HepG2 (cell line): Measurements from ENCODE around the gene CCNYL1. TPM values are rescaled to one million over a fixed set of nuclear protein-coding genes. Genes with fewer than 3 reads are reported as not detected.

Source experiments
- ATAC-seq: fragments of 200-7000 bp; cut with Tn5 transposase; 3 replicates; pipeline ENCODE4 v1.9.1; 2020; ENCODE audit warnings: mild to moderate bottlenecking, moderate library complexity
- BruUV-seq: library from RNA; stranded (reverse); fragments of 400-500 nt; replicated peaks from 2 replicates; lab custom pipeline; 2021; lab: Mats Ljungman, UMichigan
- CTCF ChIA-PET: fragments of 300-600 bp; formaldehyde crosslinking; extraction: SDS; loops from one replicate; lab custom pipeline; 2021; ENCODE audit warnings: low total read pairs, inconsistent platforms, low intra/inter-chr PET ratio; lab: Yijun Ruan, JAX
- POLR2A ChIA-PET: fragments of 350-600 bp; sonication (Branson Sonifier 250); formaldehyde crosslinking; loops from one replicate; lab custom pipeline; 2020; ENCODE audit warnings: antibody characterized with exemption, inconsistent platforms; lab: Yijun Ruan, JAX
- DNase-seq: peaks from one replicate; pipeline ENCODE4 v3.0.0-alpha.2; 2015; ENCODE audit warnings: low spot score
- FAIRE-seq: peaks from 3 replicates; lab custom pipeline; 2011; peaks lifted over from hg19 to GRCh38; lab: Jason Lieb, UNC
- H2AFZ ChIP-seq: one replicate; pipeline ENCODE4 v1.6.1; 2011; ENCODE audit warnings: low read length, inconsistent platforms
- H3K27ac ChIP-seq: fragments of 300-600 bp; 3 replicates; pipeline ENCODE4 v1.8.0; 2011; ENCODE audit warnings: mixed run types, mild to moderate bottlenecking, mixed read lengths, low read length, inconsistent platforms; ENCODE audit not compliant: insufficient read depth; ENCODE audit errors: extremely low read length
- H3K27me3 ChIP-seq, 2 experiments: fragments of 200-600 bp in 1 of 2; 2 replicates in 1 of 2; 3 replicates in 1 of 2; pipeline versions ENCODE4 v1.6.0 to v1.8.0; 2011; ENCODE audit warnings: low read length in 2 of 2, mild to moderate bottlenecking in 2 of 2, moderate library complexity in 2 of 2, inconsistent platforms in 1 of 2; ENCODE audit not compliant: insufficient read depth in 2 of 2, control insufficient read depth in 1 of 2
- H3K36me3 ChIP-seq, 2 experiments: fragments of 200-600 bp in 1 of 2; replicated peaks in 1 of 2; 2 replicates in 1 of 2; 3 replicates in 1 of 2; pipeline versions ENCODE4 v1.5.1 to v1.8.0; 2011; ENCODE audit warnings: low read length in 2 of 2, inconsistent platforms in 1 of 2; ENCODE audit not compliant: insufficient read depth in 2 of 2, control insufficient read depth in 1 of 2
- H3K4me1 ChIP-seq: 2 replicates; pipeline ENCODE4 v1.5.1; 2012; ENCODE audit warnings: low read length, inconsistent platforms; ENCODE audit not compliant: insufficient read depth
- H3K4me2 ChIP-seq: 2 replicates; pipeline ENCODE4 v1.6.0; 2011; ENCODE audit warnings: low read depth, low read length, inconsistent platforms
- H3K4me3 ChIP-seq, 3 experiments: fragments of 200-600 bp in 1 of 3; sonication (generic), shearing (Covaris generic) in 1 of 3; replicated peaks in 1 of 3; 2 replicates each; pipeline ENCODE4 v1.5.1; 2011 to 2016; ENCODE audit warnings: low read length in 3 of 3, inconsistent platforms in 2 of 3, low read depth in 2 of 3, mild to moderate bottlenecking in 2 of 3, control low read depth in 1 of 3, mixed read lengths in 1 of 3; ENCODE audit not compliant: insufficient read depth in 1 of 3
- H3K79me2 ChIP-seq: one replicate; pipeline ENCODE4 v1.6.1; 2011; ENCODE audit warnings: low read length, inconsistent platforms; ENCODE audit not compliant: insufficient read depth
- H3K9ac ChIP-seq: 2 replicates; pipeline ENCODE4 v1.6.0; 2011; ENCODE audit warnings: mild to moderate bottlenecking, low read depth, low read length, inconsistent platforms; ENCODE audit not compliant: insufficient read depth
- H3K9me3 ChIP-seq: 2 replicates; pipeline ENCODE4 v1.5.1; 2012; ENCODE audit warnings: mild to moderate bottlenecking, low read length
- H4K20me1 ChIP-seq: 2 replicates; pipeline ENCODE4 v1.6.0; 2011; ENCODE audit warnings: inconsistent platforms, mild to moderate bottlenecking, low read length, moderate library complexity; ENCODE audit not compliant: insufficient read depth
- ATF3 ChIP-seq: sonication (generic); formaldehyde crosslinking; IDR thresholded peaks from 2 replicates; pipeline ENCODE4 v1.4.0; 2020; ENCODE audit warnings: missing genetic modification reagents
- ATF7 ChIP-seq, 2 experiments: fragments of 450-650 bp in 1 of 2; sonication (generic) in 1 of 2; formaldehyde crosslinking in 1 of 2; IDR thresholded peaks; 2 replicates each; pipeline versions ENCODE4 v1.4.0 to v1.6.1; 2016 to 2020; ENCODE audit warnings: antibody characterized with exemption in 1 of 2, mild to moderate bottlenecking in 1 of 2, missing genetic modification reagents in 1 of 2
- CBFB ChIP-seq: sonication (generic); formaldehyde crosslinking; IDR thresholded peaks from 2 replicates; pipeline ENCODE4 v1.4.0; 2020; ENCODE audit warnings: missing genetic modification reagents
- EEA1 ChIP-seq: sonication (generic); formaldehyde crosslinking; IDR thresholded peaks from 2 replicates; pipeline ENCODE4 v1.5.1; 2020; ENCODE audit warnings: mild to moderate bottlenecking, missing genetic modification reagents, borderline replicate concordance
- HDAC6 ChIP-seq: fragments of 200-600 bp; sonication (generic); IDR thresholded peaks from 2 replicates; pipeline ENCODE4 v1.7.0; 2017; ENCODE audit warnings: mild to moderate bottlenecking, antibody characterized with exemption, low read length, low read depth
- KDM6A ChIP-seq: IDR thresholded peaks from 2 replicates; pipeline ENCODE4 v1.6.1; 2016; ENCODE audit warnings: low read depth
- MAFF ChIP-seq: IDR thresholded peaks from 2 replicates; pipeline ENCODE4 v1.6.1; 2011; ENCODE audit warnings: low read depth, low read length, improper control_type of control experiment
- MTF1 ChIP-seq: sonication (generic); formaldehyde crosslinking; IDR thresholded peaks from 2 replicates; pipeline ENCODE4 v1.5.0; 2020; ENCODE audit warnings: missing genetic modification reagents
- NFE2L2 ChIP-seq: fragments of 150-350 bp; IDR thresholded peaks from 2 replicates; pipeline ENCODE4 v1.6.1; 2014; ENCODE audit warnings: low read length
- PLSCR1 ChIP-seq: sonication (generic); formaldehyde crosslinking; IDR thresholded peaks from 2 replicates; pipeline ENCODE4 v1.5.0; 2020; ENCODE audit warnings: missing genetic modification reagents, mild to moderate bottlenecking, borderline replicate concordance
- RBAK ChIP-seq: sonication (generic); formaldehyde crosslinking; IDR thresholded peaks from 2 replicates; pipeline ENCODE4 v1.5.1; 2020; ENCODE audit warnings: mild to moderate bottlenecking, missing genetic modification reagents
- SMARCC2 ChIP-seq: fragments of 450-650 bp; IDR thresholded peaks from 2 replicates; pipeline ENCODE4 v1.6.1; 2017; ENCODE audit warnings: antibody characterized with exemption, mild to moderate bottlenecking
- SRSF4 ChIP-seq: fragments of 200-400 bp; formaldehyde crosslinking; IDR thresholded peaks from one replicate; pipeline ENCODE4 v1.6.1; 2018; ENCODE audit warnings: mild to moderate bottlenecking, low read depth, low read length, moderate library complexity; ENCODE audit not compliant: poor library complexity, severe bottlenecking
- TMF1 ChIP-seq: sonication (generic); formaldehyde crosslinking; IDR thresholded peaks from 2 replicates; pipeline ENCODE4 v1.8.1; 2022; ENCODE audit warnings: low read depth, missing genetic modification reagents
- ZNF17 ChIP-seq: sonication (generic); formaldehyde crosslinking; IDR thresholded peaks from 2 replicates; pipeline ENCODE4 v1.5.0; 2020; ENCODE audit warnings: mild to moderate bottlenecking, missing genetic modification reagents
- ZNF18 ChIP-seq: sonication (generic); formaldehyde crosslinking; IDR thresholded peaks from 2 replicates; pipeline ENCODE4 v1.8.0; 2022; ENCODE audit warnings: mild to moderate bottlenecking, missing genetic modification reagents; ENCODE audit not compliant: insufficient replicate concordance
- ZNF253 ChIP-seq: sonication (generic); formaldehyde crosslinking; IDR thresholded peaks from 2 replicates; pipeline ENCODE4 v1.8.0; 2022; ENCODE audit warnings: mild to moderate bottlenecking, missing genetic modification reagents, borderline replicate concordance
- ZNF430 ChIP-seq: sonication (generic); formaldehyde crosslinking; IDR thresholded peaks from 2 replicates; pipeline ENCODE4 v1.9.0; 2021; ENCODE audit warnings: mild to moderate bottlenecking, missing genetic modification reagents
- ZNF546 ChIP-seq: sonication (generic); formaldehyde crosslinking; conservative IDR thresholded peaks from 2 replicates; pipeline ENCODE4 v1.8.1; 2023; ENCODE audit warnings: mild to moderate bottlenecking, missing genetic modification reagents
- ZNF746 ChIP-seq: sonication (generic); formaldehyde crosslinking; IDR thresholded peaks from 2 replicates; pipeline ENCODE4 v1.8.0; 2022; ENCODE audit warnings: mild to moderate bottlenecking, missing genetic modification reagents
- WGBS: methylation state at CpG from one replicate; pipeline ENCODE4 v1.1.6; 2017; ENCODE audit warnings: low lambda C conversion rate; 5-methylcytosine and 5-hydroxymethylcytosine counted together
- in situ Hi-C: cut with HindIII; loops from 2 replicates; pipeline ENCODE4 v1.10.0; 2017; ENCODE audit warnings: low pct_unique_long_range_greater_than_20kb; ENCODE audit not compliant: extremely low pct_ligation_motif_present
- intact Hi-C: fragments of 100-400 bp; cut with micrococcal nuclease; formaldehyde crosslinking; loops from one replicate; pipeline ENCODE4 v1.10.0; 2022; ENCODE audit not compliant: unreplicated experiment
- polyA plus RNA-seq, 8 experiments: library from polyadenylated mRNA; depleted of rRNA in 3 of 8; stranded (reverse) in 7 of 8; unstranded in 1 of 8; fragments of >200 nt; fragmentation: Illumina TruSeq in 4 of 8; extraction: Trizol in 4 of 8; gene quantifications; 2 replicates each; pipeline versions ENCODE4 v1.2.1 to v1.2.3, GENCODE V29; 2011 to 2016; ENCODE audit warnings: low read depth in 4 of 8, missing spikeins in 1 of 8, mixed read lengths in 1 of 8; ENCODE audit not compliant: insufficient read depth in 1 of 8
- total RNA-seq, 5 experiments: library from RNA; depleted of rRNA; stranded (reverse); fragments of >200 nt; fragmentation: Illumina TruSeq; extraction: Trizol; gene quantifications; 2 replicates each; pipeline ENCODE4 v1.2.3, GENCODE V29; 2016; ENCODE audit warnings: low read depth in 1 of 5

The CCNYL1 gene
- total and polyA plus RNA-seq, 2 of the 13 experiments (the other 11 are each of a cell fraction or from before 2014, with no cell fraction given): 12.5 to 16.2 TPM

GRCh38 chr2:207716056-207716455 lies 4.6 kb downstream of the CCNYL1 start:
- no TSS peak for BruUV-seq
- CTCF ChIA-PET: no interaction called here

GRCh38 chr2:207718521-207718920 lies 7.1 kb downstream of the CCNYL1 start:
- ChIA-PET POLR2A (interaction anchor here (1.5 kb wide), 1 partner anchor 16 kb away, joined by 5 read pairs; no protein-coding TSS in a partner anchor), CTCF (no interaction called here)
- H3K79me2 ChIP-seq: peaks cover 54% of the 10 kb centered on the region
- no peak overlapping the region for H2AFZ ChIP-seq
- FAIRE-seq: no peak
- no peak overlapping the region for H3K9ac ChIP-seq
- in situ Hi-C loops: loop anchor here (25.0 kb wide), 1 partner anchor 544 kb away; the partner anchor contains the start of genes IDH1 and PIKFYVE
- no peak overlapping the region for H3K27ac ChIP-seq
- ATAC-seq: no peak
- intact Hi-C loops: no loop called here
- H3K27me3 ChIP-seq: no peaks in the 10 kb centered on the region
- BruUV-seq: no TSS peak
- WGBS: 88% methylated on average over 3 of the region's 3 CpGs
- H4K20me1 ChIP-seq: no peaks in the 10 kb centered on the region
- H3K4me2 ChIP-seq: no peak overlapping the region
- H3K9me3 ChIP-seq: no peaks in the 10 kb centered on the region
- DNase-seq: no peak
- H3K36me3 ChIP-seq: peaks cover 1 to 4% of the 10 kb centered on the region in 2 experiments; a peak in 3 of 5 replicates
- H3K4me1 ChIP-seq: peaks cover 33% of the 10 kb centered on the region
- no peak overlapping the region for H3K4me3 ChIP-seq
- no peak for TF ChIP-seq EEA1 (CRISPR knock-in tag)
- no peak for TF ChIP-seq PLSCR1 (CRISPR knock-in tag)
- TF ChIP-seq CBFB (CRISPR knock-in tag): no peak
- TF ChIP-seq SMARCC2: no peak
- no peak for TF ChIP-seq ZNF18 (CRISPR knock-in tag)
- no peak for TF ChIP-seq RBAK (CRISPR knock-in tag)
- no peak for TF ChIP-seq SRSF4
- no peak for TF ChIP-seq ZNF17
- TF ChIP-seq HDAC6: no peak
- TF ChIP-seq ZNF253 (CRISPR knock-in tag): no peak
- no peak for TF ChIP-seq MAFF

More at GRCh38 chr2:207716056-207716455, 4.6 kb downstream of the CCNYL1 start:
- Histone ChIP-seq H2AFZ (no peak overlapping the region), H3K9ac (no peak overlapping the region), H3K27me3 (no peaks in the 10 kb centered on the region; a peak in 1 of 5 replicates), H3K4me3 (no peak overlapping the region), H3K4me1 (peaks cover 38% of the 10 kb centered on the region), H3K79me2 (peaks cover 67% of the 10 kb centered on the region), H3K27ac (no peak overlapping the region), H3K9me3 (no peaks in the 10 kb centered on the region), H3K4me2 (no peak overlapping the region), H3K36me3 (peaks cover 1 to 4% of the 10 kb centered on the region in 2 experiments; a peak in 3 of 5 replicates), H4K20me1 (peaks cover 8% of the 10 kb centered on the region; the same call in 1 of the 2 replicates)
- no peak for TF ChIP-seq ZNF430 (CRISPR knock-in tag)
- TF ChIP-seq KDM6A: no peak
- no peak for TF ChIP-seq NFE2L2
- TF ChIP-seq ZNF746: no peak
- TF ChIP-seq ATF7 (IDR thresholded peaks at IDR 0.05): no peak
- TF ChIP-seq ATF7 (CRISPR knock-in tag; IDR thresholded peaks at IDR 0.05): no peak
- no peak for TF ChIP-seq ATF3 (CRISPR knock-in tag)
- TF ChIP-seq ZNF546 (CRISPR knock-in tag): no peak
- no peak for TF ChIP-seq TMF1 (CRISPR knock-in tag)
- no peak for TF ChIP-seq MTF1 (CRISPR knock-in tag)
- FAIRE-seq (no peak), DNase-seq (no peak), ATAC-seq (no peak)
- POLR2A ChIA-PET: no interaction called here
- intact Hi-C loops (no loop called here), in situ Hi-C loops (loop anchor here (25.0 kb wide), 1 partner anchor 546 kb away; the partner anchor contains the start of genes IDH1 and PIKFYVE)
- WGBS: 97% methylated on average over 5 of the region's 5 CpGs
